WTC11 (cell line): Measurements from ENCODE around the gene STUB1. TPM values are rescaled to one million over a fixed set of nuclear protein-coding genes. Genes with fewer than 3 reads are reported as not detected.

Source experiments
- ATAC-seq: fragments of 200-7000 bp; cut with Tn5 transposase; 2 replicates; pipeline ENCODE4 v1.10.0; 2021; ENCODE audit warnings: mild to moderate bottlenecking, moderate library complexity
- CTCF ChIA-PET: fragments of 300-600 bp; sonication (Branson Sonifier 250); formaldehyde crosslinking; loops from one replicate; lab custom pipeline; 2021; ENCODE audit warnings: antibody characterized with exemption; lab: Charles Lee
- POLR2A ChIA-PET: fragments of 350-600 bp; sonication (Branson Sonifier 250); formaldehyde crosslinking; loops from one replicate; lab custom pipeline; 2021; ENCODE audit warnings: antibody characterized with exemption; lab: Charles Lee
- DNase-seq: peaks from one replicate; pipeline ENCODE4 v3.0.0; 2021; ENCODE audit warnings: low spot score
- H3K27ac Mint-ChIP-seq: 2 replicates; pipeline ENCODE4 v1.8.0; 2021; ENCODE audit warnings: mixed read lengths
- H3K27me3 Mint-ChIP-seq: 2 replicates; pipeline ENCODE4 v1.8.0; 2021; ENCODE audit warnings: low read depth, mild to moderate bottlenecking, moderate library complexity, mixed read lengths
- H3K36me3 Mint-ChIP-seq: 2 replicates; pipeline ENCODE4 v1.8.0; 2021; ENCODE audit warnings: mixed read lengths
- H3K4me1 Mint-ChIP-seq: 2 replicates; pipeline ENCODE4 v1.8.0; 2022; ENCODE audit warnings: mixed read lengths
- H3K4me3 Mint-ChIP-seq: 2 replicates; pipeline ENCODE4 v1.8.0; 2021; ENCODE audit warnings: mild to moderate bottlenecking, moderate library complexity, mixed read lengths
- H3K9me3 Mint-ChIP-seq: 2 replicates; pipeline ENCODE4 v1.8.0; 2021; ENCODE audit warnings: mixed read lengths
- CBFB ChIP-seq: sonication (generic); formaldehyde crosslinking; IDR thresholded peaks from 2 replicates; pipeline ENCODE4 v1.8.1; 2022; ENCODE audit warnings: mild to moderate bottlenecking, low read depth, missing genetic modification reagents
- FOXK1 ChIP-seq: sonication (generic); formaldehyde crosslinking; IDR thresholded peaks from 2 replicates; pipeline ENCODE4 v1.8.0; 2022; ENCODE audit warnings: mild to moderate bottlenecking, moderate library complexity, missing genetic modification reagents
- GABPB1 ChIP-seq: sonication (generic); formaldehyde crosslinking; IDR thresholded peaks from 2 replicates; pipeline ENCODE4 v1.8.1; 2023; ENCODE audit warnings: mild to moderate bottlenecking, missing genetic modification reagents
- GTF2I ChIP-seq: fragments of 250-450 bp; sonication (Bioruptor Pico); conservative IDR thresholded peaks from 2 replicates; pipeline ENCODE4 v1.4.0; 2021; ENCODE audit warnings: mild to moderate bottlenecking
- NFE2L1 ChIP-seq: sonication (generic); formaldehyde crosslinking; IDR thresholded peaks from 2 replicates; pipeline ENCODE4 v1.8.1; 2023; ENCODE audit warnings: missing genetic modification reagents
- SMAD4 ChIP-seq: sonication (generic); formaldehyde crosslinking; IDR thresholded peaks from 2 replicates; pipeline ENCODE4 v1.8.0; 2022; ENCODE audit warnings: mild to moderate bottlenecking, missing genetic modification reagents
- ZNF138 ChIP-seq: sonication (generic); formaldehyde crosslinking; conservative IDR thresholded peaks from 2 replicates; pipeline ENCODE4 v1.8.1; 2022; ENCODE audit warnings: mild to moderate bottlenecking, moderate library complexity, missing genetic modification reagents
- ZNF317 ChIP-seq: sonication (generic); formaldehyde crosslinking; IDR thresholded peaks from 2 replicates; pipeline ENCODE4 v1.8.1; 2023; ENCODE audit warnings: low read depth, mild to moderate bottlenecking, moderate library complexity, missing genetic modification reagents, borderline replicate concordance
- ZNF423 ChIP-seq: fragments of 250-450 bp; sonication (Bioruptor Pico); IDR thresholded peaks from 2 replicates; pipeline ENCODE4 v2.1.2; 2022; ENCODE audit warnings: mild to moderate bottlenecking, moderate library complexity
- total RNA-seq: library from RNA; stranded (reverse); gene quantifications from 3 replicates; pipeline ENCODE4 v1.2.3, GENCODE V29; 2021
- TF ChIP-seq, protein P1 (sequence below): fragments of 250-450 bp; sonication (Bioruptor Pico); IDR thresholded peaks from 2 replicates; pipeline ENCODE4 v1.9.0; 2021; ENCODE audit warnings: mild to moderate bottlenecking
- TF ChIP-seq, protein P2 (sequence below): sonication (generic); formaldehyde crosslinking; IDR thresholded peaks from 2 replicates; pipeline ENCODE4 v1.8.1; 2023; ENCODE audit warnings: mild to moderate bottlenecking, missing genetic modification reagents
- TF ChIP-seq, protein P3 (sequence below): sonication (generic); formaldehyde crosslinking; IDR thresholded peaks from 2 replicates; pipeline ENCODE4 v1.8.1; 2023; ENCODE audit warnings: mild to moderate bottlenecking, missing genetic modification reagents, moderate library complexity
- TF ChIP-seq, protein P4 (sequence below): sonication (generic); formaldehyde crosslinking; IDR thresholded peaks from 2 replicates; pipeline ENCODE4 v1.8.1; 2022; ENCODE audit warnings: mild to moderate bottlenecking, missing genetic modification reagents, moderate library complexity, borderline replicate concordance
- TF ChIP-seq, protein P5 (sequence below): sonication (generic); formaldehyde crosslinking; IDR thresholded peaks from 2 replicates; pipeline ENCODE4 v1.8.0; 2022; ENCODE audit warnings: mild to moderate bottlenecking, missing genetic modification reagents
- TF ChIP-seq, protein P6 (sequence below): fragments of 250-450 bp; sonication (Bioruptor Pico); IDR thresholded peaks from 2 replicates; pipeline ENCODE4 v1.9.0; 2021; ENCODE audit warnings: moderate library complexity, mild to moderate bottlenecking, inconsistent platforms, borderline replicate concordance
- TF ChIP-seq, protein P7 (sequence below): sonication (generic); formaldehyde crosslinking; conservative IDR thresholded peaks from 2 replicates; pipeline ENCODE4 v1.8.1; 2022; ENCODE audit warnings: mild to moderate bottlenecking, missing genetic modification reagents
- TF ChIP-seq, protein P8 (sequence below): sonication (generic); formaldehyde crosslinking; conservative IDR thresholded peaks from 2 replicates; pipeline ENCODE4 v1.8.1; 2023; ENCODE audit warnings: mild to moderate bottlenecking, low read depth, missing genetic modification reagents, moderate library complexity
- TF ChIP-seq, protein P9 (sequence below): fragments of 200-600 bp; IDR thresholded peaks from 2 replicates; pipeline ENCODE4 v1.8.0; 2022; ENCODE audit warnings: antibody characterized with exemption

STUB1 gene
- total RNA-seq, 1 experiment from 2014 or later, result 88.2 TPM

DNA sequence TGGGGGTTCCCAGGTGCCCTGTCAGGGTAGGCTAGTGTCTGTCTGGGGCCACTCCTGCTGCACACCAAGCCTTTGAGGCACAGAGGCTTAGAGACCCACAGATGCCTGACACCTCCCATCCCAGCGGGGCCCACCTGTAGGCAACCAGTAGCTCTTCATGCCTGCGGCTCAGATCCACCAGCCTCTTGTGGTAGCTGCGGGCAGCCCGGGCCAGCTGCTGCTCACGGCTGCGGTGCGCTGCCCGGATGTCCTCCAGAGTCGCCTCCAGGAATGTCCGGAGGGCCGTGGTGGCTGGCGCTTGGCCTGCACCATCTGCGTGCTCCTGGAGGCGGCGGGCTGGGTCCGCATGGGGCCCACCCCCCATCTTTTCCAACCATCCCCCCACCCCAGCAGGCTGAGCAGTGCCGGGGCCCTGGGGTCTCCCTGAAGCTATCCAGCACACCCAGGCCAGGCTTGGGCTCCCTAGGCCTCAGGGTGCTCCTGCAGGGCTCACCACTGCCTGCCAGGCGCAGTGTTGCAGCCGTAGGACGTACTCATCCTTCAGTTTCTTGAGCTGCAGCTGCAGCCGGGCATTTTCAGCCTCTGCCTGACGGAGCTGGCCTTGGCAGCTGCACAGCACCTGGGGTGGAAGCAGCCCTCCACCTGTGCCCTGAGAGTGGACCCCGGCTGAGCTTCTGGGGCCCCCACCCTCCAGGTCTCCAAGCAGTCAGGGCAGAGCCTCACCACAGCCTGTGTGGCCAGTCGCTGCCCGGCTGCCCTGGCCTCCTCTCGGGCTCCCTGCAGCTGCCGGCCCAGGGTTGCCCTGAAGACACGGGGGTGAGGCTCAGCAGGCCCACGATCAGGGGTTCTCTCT, 44.2 kb downstream of the STUB1 start:
- H3K27ac Mint-ChIP-seq, result no peak overlapping the region
- no peaks in the 10 kb centered on the region; the same call in 1 of the 2 replicates for H3K36me3 Mint-ChIP-seq
- no peaks in the 10 kb centered on the region for H3K9me3 Mint-ChIP-seq
- ChIA-PET CTCF (interaction anchor here (0.8 to 6.9 kb wide), 2 partner anchors 9 to 11 kb away, joined by 4 to 90 read pairs; partner anchors contain the start of gene METRN), POLR2A (interaction anchor here (0.6 kb wide), 1 partner anchor 13 kb away, joined by 3 read pairs; no protein-coding TSS in a partner anchor)
- no peak for ATAC-seq
- TF ChIP-seq, protein P1, sequence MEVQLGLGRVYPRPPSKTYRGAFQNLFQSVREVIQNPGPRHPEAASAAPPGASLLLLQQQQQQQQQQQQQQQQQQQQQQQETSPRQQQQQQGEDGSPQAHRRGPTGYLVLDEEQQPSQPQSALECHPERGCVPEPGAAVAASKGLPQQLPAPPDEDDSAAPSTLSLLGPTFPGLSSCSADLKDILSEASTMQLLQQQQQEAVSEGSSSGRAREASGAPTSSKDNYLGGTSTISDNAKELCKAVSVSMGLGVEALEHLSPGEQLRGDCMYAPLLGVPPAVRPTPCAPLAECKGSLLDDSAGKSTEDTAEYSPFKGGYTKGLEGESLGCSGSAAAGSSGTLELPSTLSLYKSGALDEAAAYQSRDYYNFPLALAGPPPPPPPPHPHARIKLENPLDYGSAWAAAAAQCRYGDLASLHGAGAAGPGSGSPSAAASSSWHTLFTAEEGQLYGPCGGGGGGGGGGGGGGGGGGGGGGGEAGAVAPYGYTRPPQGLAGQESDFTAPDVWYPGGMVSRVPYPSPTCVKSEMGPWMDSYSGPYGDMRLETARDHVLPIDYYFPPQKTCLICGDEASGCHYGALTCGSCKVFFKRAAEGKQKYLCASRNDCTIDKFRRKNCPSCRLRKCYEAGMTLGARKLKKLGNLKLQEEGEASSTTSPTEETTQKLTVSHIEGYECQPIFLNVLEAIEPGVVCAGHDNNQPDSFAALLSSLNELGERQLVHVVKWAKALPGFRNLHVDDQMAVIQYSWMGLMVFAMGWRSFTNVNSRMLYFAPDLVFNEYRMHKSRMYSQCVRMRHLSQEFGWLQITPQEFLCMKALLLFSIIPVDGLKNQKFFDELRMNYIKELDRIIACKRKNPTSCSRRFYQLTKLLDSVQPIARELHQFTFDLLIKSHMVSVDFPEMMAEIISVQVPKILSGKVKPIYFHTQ (CRISPR knock-in tag), result no peak
- TF ChIP-seq FOXK1 (no peak), GABPB1 (CRISPR knock-in tag) (no peak), NFE2L1 (CRISPR knock-in tag) (no peak), ZNF423 (CRISPR knock-in tag) (no peak), ZNF138 (CRISPR knock-in tag) (no peak), CBFB (CRISPR knock-in tag) (no peak), SMAD4 (CRISPR knock-in tag) (no peak), ZNF317 (CRISPR knock-in tag) (no peak), GTF2I (CRISPR knock-in tag) (no peak)
- TF ChIP-seq, protein P2, sequence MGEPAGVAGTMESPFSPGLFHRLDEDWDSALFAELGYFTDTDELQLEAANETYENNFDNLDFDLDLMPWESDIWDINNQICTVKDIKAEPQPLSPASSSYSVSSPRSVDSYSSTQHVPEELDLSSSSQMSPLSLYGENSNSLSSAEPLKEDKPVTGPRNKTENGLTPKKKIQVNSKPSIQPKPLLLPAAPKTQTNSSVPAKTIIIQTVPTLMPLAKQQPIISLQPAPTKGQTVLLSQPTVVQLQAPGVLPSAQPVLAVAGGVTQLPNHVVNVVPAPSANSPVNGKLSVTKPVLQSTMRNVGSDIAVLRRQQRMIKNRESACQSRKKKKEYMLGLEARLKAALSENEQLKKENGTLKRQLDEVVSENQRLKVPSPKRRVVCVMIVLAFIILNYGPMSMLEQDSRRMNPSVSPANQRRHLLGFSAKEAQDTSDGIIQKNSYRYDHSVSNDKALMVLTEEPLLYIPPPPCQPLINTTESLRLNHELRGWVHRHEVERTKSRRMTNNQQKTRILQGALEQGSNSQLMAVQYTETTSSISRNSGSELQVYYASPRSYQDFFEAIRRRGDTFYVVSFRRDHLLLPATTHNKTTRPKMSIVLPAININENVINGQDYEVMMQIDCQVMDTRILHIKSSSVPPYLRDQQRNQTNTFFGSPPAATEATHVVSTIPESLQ (CRISPR knock-in tag), result no peak
- TF ChIP-seq, protein P3, sequence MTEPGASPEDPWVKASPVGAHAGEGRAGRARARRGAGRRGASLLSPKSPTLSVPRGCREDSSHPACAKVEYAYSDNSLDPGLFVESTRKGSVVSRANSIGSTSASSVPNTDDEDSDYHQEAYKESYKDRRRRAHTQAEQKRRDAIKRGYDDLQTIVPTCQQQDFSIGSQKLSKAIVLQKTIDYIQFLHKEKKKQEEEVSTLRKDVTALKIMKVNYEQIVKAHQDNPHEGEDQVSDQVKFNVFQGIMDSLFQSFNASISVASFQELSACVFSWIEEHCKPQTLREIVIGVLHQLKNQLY (CRISPR knock-in tag), result no peak
- TF ChIP-seq, protein P4, sequence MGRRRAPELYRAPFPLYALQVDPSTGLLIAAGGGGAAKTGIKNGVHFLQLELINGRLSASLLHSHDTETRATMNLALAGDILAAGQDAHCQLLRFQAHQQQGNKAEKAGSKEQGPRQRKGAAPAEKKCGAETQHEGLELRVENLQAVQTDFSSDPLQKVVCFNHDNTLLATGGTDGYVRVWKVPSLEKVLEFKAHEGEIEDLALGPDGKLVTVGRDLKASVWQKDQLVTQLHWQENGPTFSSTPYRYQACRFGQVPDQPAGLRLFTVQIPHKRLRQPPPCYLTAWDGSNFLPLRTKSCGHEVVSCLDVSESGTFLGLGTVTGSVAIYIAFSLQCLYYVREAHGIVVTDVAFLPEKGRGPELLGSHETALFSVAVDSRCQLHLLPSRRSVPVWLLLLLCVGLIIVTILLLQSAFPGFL (CRISPR knock-in tag), result no peak
- TF ChIP-seq, protein P5, sequence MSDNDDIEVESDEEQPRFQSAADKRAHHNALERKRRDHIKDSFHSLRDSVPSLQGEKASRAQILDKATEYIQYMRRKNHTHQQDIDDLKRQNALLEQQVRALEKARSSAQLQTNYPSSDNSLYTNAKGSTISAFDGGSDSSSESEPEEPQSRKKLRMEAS (CRISPR knock-in tag), result no peak
- TF ChIP-seq, protein P6, sequence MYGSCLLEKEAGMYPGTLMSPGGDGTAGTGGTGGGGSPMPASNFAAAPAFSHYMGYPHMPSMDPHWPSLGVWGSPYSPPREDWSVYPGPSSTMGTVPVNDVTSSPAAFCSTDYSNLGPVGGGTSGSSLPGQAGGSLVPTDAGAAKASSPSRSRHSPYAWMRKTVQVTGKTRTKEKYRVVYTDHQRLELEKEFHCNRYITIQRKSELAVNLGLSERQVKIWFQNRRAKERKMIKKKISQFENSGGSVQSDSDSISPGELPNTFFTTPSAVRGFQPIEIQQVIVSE (CRISPR knock-in tag), result no peak
- TF ChIP-seq, protein P7, sequence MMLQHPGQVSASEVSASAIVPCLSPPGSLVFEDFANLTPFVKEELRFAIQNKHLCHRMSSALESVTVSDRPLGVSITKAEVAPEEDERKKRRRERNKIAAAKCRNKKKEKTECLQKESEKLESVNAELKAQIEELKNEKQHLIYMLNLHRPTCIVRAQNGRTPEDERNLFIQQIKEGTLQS (CRISPR knock-in tag), result no peak
- TF ChIP-seq, protein P8, sequence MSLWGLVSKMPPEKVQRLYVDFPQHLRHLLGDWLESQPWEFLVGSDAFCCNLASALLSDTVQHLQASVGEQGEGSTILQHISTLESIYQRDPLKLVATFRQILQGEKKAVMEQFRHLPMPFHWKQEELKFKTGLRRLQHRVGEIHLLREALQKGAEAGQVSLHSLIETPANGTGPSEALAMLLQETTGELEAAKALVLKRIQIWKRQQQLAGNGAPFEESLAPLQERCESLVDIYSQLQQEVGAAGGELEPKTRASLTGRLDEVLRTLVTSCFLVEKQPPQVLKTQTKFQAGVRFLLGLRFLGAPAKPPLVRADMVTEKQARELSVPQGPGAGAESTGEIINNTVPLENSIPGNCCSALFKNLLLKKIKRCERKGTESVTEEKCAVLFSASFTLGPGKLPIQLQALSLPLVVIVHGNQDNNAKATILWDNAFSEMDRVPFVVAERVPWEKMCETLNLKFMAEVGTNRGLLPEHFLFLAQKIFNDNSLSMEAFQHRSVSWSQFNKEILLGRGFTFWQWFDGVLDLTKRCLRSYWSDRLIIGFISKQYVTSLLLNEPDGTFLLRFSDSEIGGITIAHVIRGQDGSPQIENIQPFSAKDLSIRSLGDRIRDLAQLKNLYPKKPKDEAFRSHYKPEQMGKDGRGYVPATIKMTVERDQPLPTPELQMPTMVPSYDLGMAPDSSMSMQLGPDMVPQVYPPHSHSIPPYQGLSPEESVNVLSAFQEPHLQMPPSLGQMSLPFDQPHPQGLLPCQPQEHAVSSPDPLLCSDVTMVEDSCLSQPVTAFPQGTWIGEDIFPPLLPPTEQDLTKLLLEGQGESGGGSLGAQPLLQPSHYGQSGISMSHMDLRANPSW (CRISPR knock-in tag), result no peak
- TF ChIP-seq, protein P9, sequence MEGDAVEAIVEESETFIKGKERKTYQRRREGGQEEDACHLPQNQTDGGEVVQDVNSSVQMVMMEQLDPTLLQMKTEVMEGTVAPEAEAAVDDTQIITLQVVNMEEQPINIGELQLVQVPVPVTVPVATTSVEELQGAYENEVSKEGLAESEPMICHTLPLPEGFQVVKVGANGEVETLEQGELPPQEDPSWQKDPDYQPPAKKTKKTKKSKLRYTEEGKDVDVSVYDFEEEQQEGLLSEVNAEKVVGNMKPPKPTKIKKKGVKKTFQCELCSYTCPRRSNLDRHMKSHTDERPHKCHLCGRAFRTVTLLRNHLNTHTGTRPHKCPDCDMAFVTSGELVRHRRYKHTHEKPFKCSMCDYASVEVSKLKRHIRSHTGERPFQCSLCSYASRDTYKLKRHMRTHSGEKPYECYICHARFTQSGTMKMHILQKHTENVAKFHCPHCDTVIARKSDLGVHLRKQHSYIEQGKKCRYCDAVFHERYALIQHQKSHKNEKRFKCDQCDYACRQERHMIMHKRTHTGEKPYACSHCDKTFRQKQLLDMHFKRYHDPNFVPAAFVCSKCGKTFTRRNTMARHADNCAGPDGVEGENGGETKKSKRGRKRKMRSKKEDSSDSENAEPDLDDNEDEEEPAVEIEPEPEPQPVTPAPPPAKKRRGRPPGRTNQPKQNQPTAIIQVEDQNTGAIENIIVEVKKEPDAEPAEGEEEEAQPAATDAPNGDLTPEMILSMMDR, result no peak
- DNase-seq, result no peak
- no peak overlapping the region for H3K4me3 Mint-ChIP-seq
- H3K4me1 Mint-ChIP-seq, result peaks cover 4% of the 10 kb centered on the region
- H3K27me3 Mint-ChIP-seq, result peaks cover 2% of the 10 kb centered on the region; the same call in 1 of the 2 replicates
